ENCODE data around the gene CAMSAP1. TPM values are rescaled to one million over a fixed set of nuclear protein-coding genes. Genes with fewer than 3 reads are reported as not detected.
A peak's percentile ranks its signal among the peaks of the same experiment; 100 is the strongest.

CAMSAP1 gene
- total RNA-seq, 1 experiment from 2014 or later: 24.8 TPM

DNA sequence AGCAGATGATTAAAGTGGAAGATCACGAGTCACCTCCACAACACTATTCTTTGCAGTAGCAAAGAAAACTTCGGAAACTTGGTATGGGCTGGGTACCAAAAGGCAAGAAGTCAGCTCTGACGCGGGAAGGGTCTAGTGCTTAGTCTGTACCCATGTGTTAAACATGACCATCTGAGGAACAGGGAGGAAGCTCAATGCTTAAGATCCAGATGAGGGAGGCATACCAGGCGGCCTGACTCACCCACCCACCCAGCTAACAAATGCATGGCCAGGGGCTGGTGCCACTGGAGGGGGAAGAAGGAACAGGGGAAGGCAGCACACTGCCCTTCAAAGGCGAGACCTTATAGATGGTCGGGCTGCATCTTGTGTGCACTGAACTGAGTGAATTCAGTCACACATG lies 41.8 kb downstream of the CAMSAP1 start:
- in situ Hi-C loops (cut with HindIII; ENCODE audit: low pct_unique_long_range_greater_than_20kb, low sequenced_read_pairs): no loop called here
- BruUV-seq (replicated peaks): no TSS peak
- Histone ChIP-seq H3K27ac (ENCODE audit: low read length) (no peak overlapping the region), H3K27me3 (ENCODE audit: control insufficient read depth, insufficient read depth, low read length) (no peaks in the 10 kb centered on the region), H3K36me3 (ENCODE audit: control insufficient read depth, insufficient read depth, low read length) (no peaks in the 10 kb centered on the region), H3K4me3 (ENCODE audit: low read depth in 2 of 2, low read length in 2 of 2) (no peak overlapping the region), H3K9me3 (ENCODE audit: control insufficient read depth, insufficient read depth, low read depth, low read length) (no peaks in the 10 kb centered on the region), H3K4me1 (ENCODE audit: control insufficient read depth, insufficient read depth, low read length) (no peaks in the 10 kb centered on the region)
- ATAC-seq: no peak
- CTCF ChIA-PET: interaction anchor here (0.6 kb wide), 2 partner anchors 244 to 246 kb away, joined by 3 to 7 read pairs; no protein-coding TSS in a partner anchor
- DNase-seq (ENCODE audit: low read depth, low spot score): no peak
- POLR2A ChIA-PET: no interaction called here
- intact Hi-C loops (cut with micrococcal nuclease; ENCODE audit: unreplicated experiment): no loop called here
- TF ChIP-seq, protein P1, sequence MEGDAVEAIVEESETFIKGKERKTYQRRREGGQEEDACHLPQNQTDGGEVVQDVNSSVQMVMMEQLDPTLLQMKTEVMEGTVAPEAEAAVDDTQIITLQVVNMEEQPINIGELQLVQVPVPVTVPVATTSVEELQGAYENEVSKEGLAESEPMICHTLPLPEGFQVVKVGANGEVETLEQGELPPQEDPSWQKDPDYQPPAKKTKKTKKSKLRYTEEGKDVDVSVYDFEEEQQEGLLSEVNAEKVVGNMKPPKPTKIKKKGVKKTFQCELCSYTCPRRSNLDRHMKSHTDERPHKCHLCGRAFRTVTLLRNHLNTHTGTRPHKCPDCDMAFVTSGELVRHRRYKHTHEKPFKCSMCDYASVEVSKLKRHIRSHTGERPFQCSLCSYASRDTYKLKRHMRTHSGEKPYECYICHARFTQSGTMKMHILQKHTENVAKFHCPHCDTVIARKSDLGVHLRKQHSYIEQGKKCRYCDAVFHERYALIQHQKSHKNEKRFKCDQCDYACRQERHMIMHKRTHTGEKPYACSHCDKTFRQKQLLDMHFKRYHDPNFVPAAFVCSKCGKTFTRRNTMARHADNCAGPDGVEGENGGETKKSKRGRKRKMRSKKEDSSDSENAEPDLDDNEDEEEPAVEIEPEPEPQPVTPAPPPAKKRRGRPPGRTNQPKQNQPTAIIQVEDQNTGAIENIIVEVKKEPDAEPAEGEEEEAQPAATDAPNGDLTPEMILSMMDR (IDR thresholded peaks at IDR 0.05): no peak
- TF ChIP-seq SIN3A (IDR thresholded peaks at IDR 0.05; ENCODE audit: borderline replicate concordance, insufficient read depth, low read depth, low read length) (no peak), TCF7L2 (IDR thresholded peaks at IDR 0.05; ENCODE audit: low read depth, low read length) (no peak), POLR2AphosphoS5 (IDR thresholded peaks at IDR 0.05; ENCODE audit: low read depth, low read length) (no peak)
- TF ChIP-seq, protein P2, sequence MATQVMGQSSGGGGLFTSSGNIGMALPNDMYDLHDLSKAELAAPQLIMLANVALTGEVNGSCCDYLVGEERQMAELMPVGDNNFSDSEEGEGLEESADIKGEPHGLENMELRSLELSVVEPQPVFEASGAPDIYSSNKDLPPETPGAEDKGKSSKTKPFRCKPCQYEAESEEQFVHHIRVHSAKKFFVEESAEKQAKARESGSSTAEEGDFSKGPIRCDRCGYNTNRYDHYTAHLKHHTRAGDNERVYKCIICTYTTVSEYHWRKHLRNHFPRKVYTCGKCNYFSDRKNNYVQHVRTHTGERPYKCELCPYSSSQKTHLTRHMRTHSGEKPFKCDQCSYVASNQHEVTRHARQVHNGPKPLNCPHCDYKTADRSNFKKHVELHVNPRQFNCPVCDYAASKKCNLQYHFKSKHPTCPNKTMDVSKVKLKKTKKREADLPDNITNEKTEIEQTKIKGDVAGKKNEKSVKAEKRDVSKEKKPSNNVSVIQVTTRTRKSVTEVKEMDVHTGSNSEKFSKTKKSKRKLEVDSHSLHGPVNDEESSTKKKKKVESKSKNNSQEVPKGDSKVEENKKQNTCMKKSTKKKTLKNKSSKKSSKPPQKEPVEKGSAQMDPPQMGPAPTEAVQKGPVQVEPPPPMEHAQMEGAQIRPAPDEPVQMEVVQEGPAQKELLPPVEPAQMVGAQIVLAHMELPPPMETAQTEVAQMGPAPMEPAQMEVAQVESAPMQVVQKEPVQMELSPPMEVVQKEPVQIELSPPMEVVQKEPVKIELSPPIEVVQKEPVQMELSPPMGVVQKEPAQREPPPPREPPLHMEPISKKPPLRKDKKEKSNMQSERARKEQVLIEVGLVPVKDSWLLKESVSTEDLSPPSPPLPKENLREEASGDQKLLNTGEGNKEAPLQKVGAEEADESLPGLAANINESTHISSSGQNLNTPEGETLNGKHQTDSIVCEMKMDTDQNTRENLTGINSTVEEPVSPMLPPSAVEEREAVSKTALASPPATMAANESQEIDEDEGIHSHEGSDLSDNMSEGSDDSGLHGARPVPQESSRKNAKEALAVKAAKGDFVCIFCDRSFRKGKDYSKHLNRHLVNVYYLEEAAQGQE (IDR thresholded peaks at IDR 0.05; ENCODE audit: insufficient read depth in 1 of 2, low read depth in 2 of 2, low read length in 1 of 2): no peak

DNA sequence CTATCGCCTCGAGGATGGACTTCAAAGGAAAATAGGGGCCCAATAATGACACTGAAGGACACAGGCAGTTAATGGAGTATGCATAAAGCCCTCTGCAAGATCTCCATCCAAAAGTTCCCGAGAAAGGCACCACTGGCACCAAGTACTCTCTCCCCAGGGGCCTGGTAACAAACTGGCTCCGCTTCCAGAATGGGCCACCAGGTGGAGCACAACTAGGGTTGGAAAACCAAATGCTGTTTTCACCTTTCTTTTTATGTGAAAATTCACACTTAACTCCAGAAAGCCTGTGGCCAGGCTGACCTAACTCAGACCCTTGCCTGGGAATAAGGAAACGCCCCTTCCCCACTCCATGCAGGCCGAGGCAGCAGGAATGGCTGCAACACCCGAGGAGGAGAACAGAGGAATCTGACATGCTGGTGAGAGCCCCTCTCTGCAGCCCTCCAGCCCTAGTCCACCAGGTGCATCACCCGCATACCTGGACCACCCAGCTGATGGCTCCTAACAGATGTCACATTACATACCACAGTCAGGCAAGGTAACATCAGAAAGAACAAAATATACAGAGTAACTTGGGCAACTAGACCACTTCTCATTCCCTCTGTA lies 42.8 kb downstream of the CAMSAP1 start:
- ChIA-PET POLR2A (interaction anchor here (0.6 kb wide), 1 partner anchor 35 kb away, joined by 8 read pairs; no protein-coding TSS in a partner anchor), CTCF (interaction anchor here (0.7 kb wide), 1 partner anchor 62 kb away, joined by 3 read pairs; no protein-coding TSS in a partner anchor)
- no TSS peak for BruUV-seq (replicated peaks)
- Histone ChIP-seq H3K36me3 (ENCODE audit: control insufficient read depth, insufficient read depth, low read length) (no peaks in the 10 kb centered on the region), H3K4me1 (ENCODE audit: control insufficient read depth, insufficient read depth, low read length) (no peaks in the 10 kb centered on the region), H3K27me3 (ENCODE audit: control insufficient read depth, insufficient read depth, low read length) (no peaks in the 10 kb centered on the region), H3K9me3 (ENCODE audit: control insufficient read depth, insufficient read depth, low read depth, low read length) (no peaks in the 10 kb centered on the region), H3K27ac (ENCODE audit: low read length) (no peak overlapping the region), H3K4me3 (ENCODE audit: low read depth in 2 of 2, low read length in 2 of 2) (no peak overlapping the region)
- ATAC-seq (peak; percentile 79), DNase-seq (ENCODE audit: low read depth, low spot score) (peak; percentile 24)
- no peak for TF ChIP-seq SIN3A (IDR thresholded peaks at IDR 0.05; ENCODE audit: borderline replicate concordance, insufficient read depth, low read depth, low read length)
- TF ChIP-seq, protein P1 (IDR thresholded peaks at IDR 0.05): peak; percentile 90
- intact Hi-C loops (cut with micrococcal nuclease; ENCODE audit: unreplicated experiment): no loop called here
- in situ Hi-C loops (cut with HindIII; ENCODE audit: low pct_unique_long_range_greater_than_20kb, low sequenced_read_pairs): no loop called here
